Activated naive CD8-positive, alpha-beta T cell treated with anti-CD3 and anti-CD28 coated beads, Interleukin-2, amount 10 ng/mL, durations not matched to agents 7 days and 5 days (primary cell): ENCODE measurements around the gene ABLIM2. TPM values are rescaled to one million over a fixed set of nuclear protein-coding genes. Genes with fewer than 3 reads are reported as not detected.

Experiments used
- ATAC-seq: fragments of 150-1000 bp; cut with Tn5 transposase; one replicate; pipeline ENCODE4 v1.10.0; 2021; ENCODE audit warnings: low read depth, moderate library complexity
- POLR2A ChIA-PET: fragments of 350-600 bp; sonication (Branson Sonifier 250); formaldehyde crosslinking; loops from one replicate; lab custom pipeline; 2021; ENCODE audit warnings: antibody characterized with exemption; lab: Charles Lee
- DNase-seq: peaks from one replicate; pipeline ENCODE4 v3.0.0; 2021
- H3K27ac Mint-ChIP-seq: one replicate; pipeline ENCODE4 v1.8.0; 2022; ENCODE audit warnings: mild to moderate bottlenecking, mixed read lengths
- H3K27me3 Mint-ChIP-seq: one replicate; pipeline ENCODE4 v1.8.0; 2022; ENCODE audit warnings: mild to moderate bottlenecking, moderate library complexity, mixed read lengths
- H3K36me3 Mint-ChIP-seq: one replicate; pipeline ENCODE4 v1.8.0; 2021; ENCODE audit warnings: mild to moderate bottlenecking, mixed read lengths
- H3K4me1 Mint-ChIP-seq: one replicate; pipeline ENCODE4 v1.8.0; 2021; ENCODE audit warnings: mixed read lengths
- H3K4me3 Mint-ChIP-seq: one replicate; pipeline ENCODE4 v1.8.0; 2022; ENCODE audit warnings: mild to moderate bottlenecking, moderate library complexity, mixed read lengths
- H3K9me3 Mint-ChIP-seq: one replicate; pipeline ENCODE4 v1.8.0; 2021; ENCODE audit warnings: mixed read lengths
- total RNA-seq, 2 experiments: library from RNA; stranded (reverse); gene quantifications; one replicate each; pipeline ENCODE4 v1.2.3, GENCODE V29; 2021

ABLIM2 gene
- 1 to 10 TPM; 1.7 to 2.5 TPM for total RNA-seq

DNA sequence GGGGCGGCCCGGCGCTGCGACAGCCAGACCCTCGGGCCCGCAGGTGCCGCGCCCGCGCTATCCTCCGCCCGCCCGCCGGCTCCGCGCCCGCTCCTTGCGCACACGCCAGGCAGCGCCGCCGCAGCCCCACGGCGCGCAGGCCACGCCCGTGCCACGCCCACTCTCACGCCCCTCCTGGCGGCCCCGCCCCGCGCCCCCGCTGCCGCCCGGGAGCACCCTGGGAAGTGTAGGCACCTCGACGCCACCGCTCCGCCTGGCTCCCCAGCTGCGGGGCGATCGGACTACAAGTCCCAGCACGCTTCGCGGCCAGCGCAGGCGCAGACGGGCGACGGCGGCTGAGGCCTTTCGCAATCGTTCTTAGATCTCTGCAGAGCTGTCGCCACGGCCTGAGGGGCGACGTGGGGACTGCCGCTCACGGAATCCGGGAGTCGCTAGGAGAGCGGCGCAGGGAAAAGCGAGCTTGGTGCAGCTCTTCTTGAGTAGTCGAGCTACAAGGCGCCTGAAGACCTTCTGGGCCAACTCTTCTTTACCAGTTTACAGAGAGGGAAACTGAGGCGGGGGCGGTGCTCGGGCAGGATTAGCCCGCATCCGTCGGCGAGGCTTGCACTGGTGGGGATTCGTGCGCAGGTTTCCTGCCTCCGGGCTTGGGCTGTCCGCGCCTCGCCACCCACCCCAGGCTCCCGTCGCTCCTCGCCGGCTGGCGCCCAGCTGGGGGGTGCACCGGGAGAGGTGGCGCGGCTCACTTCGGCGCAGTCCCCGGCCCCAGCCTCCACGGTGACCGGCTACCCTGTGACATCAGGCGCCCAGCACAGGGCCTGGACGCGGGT, at the start of gene ABLIM2:
Gene ABLIM2 (minus strand): TSS at position 104 of the 827 bp plus-strand sequence. CDS start 124 bp downstream, outside the sequence.
- peak; percentile 100 for DNase-seq
- Mint-ChIP-seq H3K9me3 (no peaks in the 10 kb centered on the region), H3K27ac (peak within 1 kb of the TSS; percentile 76), H3K4me1 (peaks cover 6% of the 10 kb centered on the region), H3K4me3 (peak within 1 kb of the TSS; percentile 88), H3K36me3 (peaks cover 2% of the 10 kb centered on the region), H3K27me3 (peaks cover 17% of the 10 kb centered on the region)
- peak; percentile 98 for ATAC-seq
- POLR2A ChIA-PET = interaction anchor here (1.2 to 1.9 kb wide), 2 partner anchors 11 to 40 kb away, joined by 4 to 5 read pairs; partner anchors contain the start of gene SH3TC1

DNA sequence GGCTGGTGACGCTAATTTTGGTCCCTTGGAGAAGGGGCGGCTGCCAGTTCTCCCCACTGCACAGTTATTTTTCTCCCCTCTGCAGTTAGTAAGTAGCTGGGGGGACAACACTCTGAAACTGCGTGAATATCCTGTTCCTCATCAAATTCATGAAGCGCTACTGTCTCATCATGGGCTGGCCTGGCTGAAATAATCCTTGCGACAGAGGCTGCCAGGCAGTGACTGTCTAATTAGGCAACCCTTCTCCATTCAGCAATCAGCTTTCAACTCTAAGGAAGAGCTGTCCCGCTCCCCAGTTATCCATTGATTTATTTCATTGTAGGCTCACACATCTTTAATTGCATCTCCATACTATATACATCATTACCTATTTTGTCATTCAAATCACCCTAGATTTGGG, 48.7 kb upstream of the ABLIM2 start:
- Mint-ChIP-seq H3K27me3 (no peaks in the 10 kb centered on the region), H3K9me3 (no peaks in the 10 kb centered on the region), H3K36me3 (no peaks in the 10 kb centered on the region), H3K4me3 (no peak overlapping the region), H3K27ac (no peak overlapping the region), H3K4me1 (peaks cover 4% of the 10 kb centered on the region)
- DNase-seq (no peak), ATAC-seq (no peak)
- POLR2A ChIA-PET = no interaction called here

DNA sequence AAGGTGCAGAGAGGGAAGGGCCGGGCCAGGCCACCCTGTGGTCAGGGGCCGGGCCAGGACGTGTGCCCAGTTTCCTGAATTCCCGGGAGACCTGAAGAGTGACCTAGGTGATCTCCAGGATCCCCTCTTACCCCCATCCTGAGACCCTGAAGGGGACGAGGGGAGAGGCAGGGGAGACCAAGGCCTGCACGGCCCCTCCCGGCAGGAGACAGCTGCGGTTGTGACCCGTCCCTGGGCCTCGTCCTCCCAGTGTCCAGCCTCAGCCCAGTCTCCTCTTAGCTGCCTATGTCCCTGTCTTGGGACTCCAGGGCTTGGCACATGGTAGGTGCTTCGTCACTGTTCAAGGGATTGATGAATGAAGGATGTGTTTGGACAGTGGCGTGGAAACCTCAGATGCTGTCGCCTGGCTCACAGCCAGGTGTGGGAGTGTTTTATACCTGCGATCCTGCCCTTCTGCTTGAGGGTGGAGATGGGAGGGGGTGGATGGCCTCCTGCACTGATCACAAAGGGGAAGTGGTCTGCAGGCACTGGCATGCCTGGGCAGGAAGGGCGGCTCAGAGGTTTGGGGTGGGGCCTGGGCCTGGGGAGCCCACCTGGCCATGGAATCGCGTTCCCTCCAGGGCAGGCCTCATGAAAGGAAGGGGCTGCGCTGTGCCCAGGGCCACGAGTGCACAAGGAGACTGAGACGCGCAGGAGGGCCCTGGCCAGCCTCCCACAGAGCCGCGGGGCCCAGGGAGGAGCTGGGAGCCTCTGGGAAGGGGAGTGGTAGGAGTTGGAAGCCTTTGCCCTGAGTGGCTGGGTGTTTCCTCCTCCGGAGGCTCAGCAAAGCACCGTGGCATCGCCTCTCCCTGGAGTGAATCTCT, 47.4 kb upstream of the ABLIM2 start:
- no peak overlapping the region for H3K4me3 Mint-ChIP-seq
- H3K4me1 Mint-ChIP-seq = peaks cover 11% of the 10 kb centered on the region
- no peaks in the 10 kb centered on the region for H3K36me3 Mint-ChIP-seq
- no peaks in the 10 kb centered on the region for H3K9me3 Mint-ChIP-seq
- DNase-seq (no peak), ATAC-seq (no peak)
- POLR2A ChIA-PET = no interaction called here
- H3K27me3 Mint-ChIP-seq = no peaks in the 10 kb centered on the region
- H3K27ac Mint-ChIP-seq = no peak overlapping the region

DNA sequence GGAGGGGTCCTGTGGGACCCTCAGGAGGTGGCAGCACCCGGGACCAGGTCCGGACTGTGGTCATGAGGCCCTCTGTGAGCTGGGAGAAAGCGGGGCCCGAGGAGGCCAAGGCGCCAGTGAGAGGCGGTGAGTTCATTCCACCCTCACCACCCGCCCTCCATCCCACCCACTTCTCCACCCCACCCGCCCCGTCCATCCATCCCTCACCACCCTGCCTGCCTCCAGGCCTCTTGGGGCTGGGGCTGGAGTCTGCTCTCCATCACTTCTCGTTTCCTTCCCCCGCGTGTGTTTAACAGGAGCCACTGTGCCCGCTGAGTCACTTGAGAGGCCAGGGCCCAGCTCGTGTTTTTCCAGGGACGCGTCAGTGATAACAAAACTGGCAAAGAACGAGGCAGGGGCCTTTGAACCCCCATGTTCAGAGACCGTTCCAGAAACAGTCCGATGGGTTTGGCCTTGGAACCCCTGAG, 46.7 kb upstream of the ABLIM2 start:
- POLR2A ChIA-PET = no interaction called here
- no peaks in the 10 kb centered on the region for H3K9me3 Mint-ChIP-seq
- H3K36me3 Mint-ChIP-seq = no peaks in the 10 kb centered on the region
- H3K27ac Mint-ChIP-seq = no peak overlapping the region
- H3K27me3 Mint-ChIP-seq = no peaks in the 10 kb centered on the region
- peaks cover 13% of the 10 kb centered on the region for H3K4me1 Mint-ChIP-seq
- H3K4me3 Mint-ChIP-seq = no peak overlapping the region
- no peak for ATAC-seq
- no peak for DNase-seq

DNA sequence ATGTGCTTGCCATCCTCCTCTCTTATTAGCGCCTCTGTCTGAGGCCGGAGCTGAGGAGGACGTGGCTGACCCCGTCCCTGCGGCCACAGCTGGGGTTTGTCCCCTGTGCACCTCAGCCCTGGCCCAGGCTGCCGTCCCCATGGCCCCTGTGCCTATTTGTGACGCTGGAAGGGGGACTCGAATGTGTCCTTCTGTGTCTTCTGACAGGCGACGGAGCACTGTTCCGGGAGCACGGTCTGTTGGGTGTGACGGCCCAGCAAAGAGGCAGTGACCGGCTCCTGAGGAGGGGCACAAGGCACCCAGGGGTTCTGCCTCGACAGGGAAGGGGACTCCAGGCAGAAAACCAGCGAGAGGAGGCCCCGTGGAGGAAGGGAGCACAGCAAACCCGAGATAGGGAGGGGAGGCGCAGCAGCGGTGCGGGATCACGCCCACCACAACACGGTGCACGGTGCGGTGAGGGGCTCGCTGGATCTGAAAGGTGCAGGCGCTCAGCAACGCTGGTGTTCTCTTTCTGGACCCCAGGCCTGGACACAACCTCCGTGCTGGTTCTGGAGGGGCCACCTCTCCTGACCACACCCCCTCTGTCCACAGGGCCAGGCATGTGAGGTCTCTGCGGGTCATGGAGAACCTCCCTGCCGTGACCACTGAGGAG, 46.1 kb upstream of the ABLIM2 start:
- Mint-ChIP-seq H3K4me1 (peaks cover 14% of the 10 kb centered on the region), H3K4me3 (no peak overlapping the region), H3K27ac (no peak overlapping the region), H3K9me3 (no peaks in the 10 kb centered on the region), H3K36me3 (no peaks in the 10 kb centered on the region), H3K27me3 (no peaks in the 10 kb centered on the region)
- ATAC-seq (no peak), DNase-seq (no peak)
- POLR2A ChIA-PET = no interaction called here

DNA sequence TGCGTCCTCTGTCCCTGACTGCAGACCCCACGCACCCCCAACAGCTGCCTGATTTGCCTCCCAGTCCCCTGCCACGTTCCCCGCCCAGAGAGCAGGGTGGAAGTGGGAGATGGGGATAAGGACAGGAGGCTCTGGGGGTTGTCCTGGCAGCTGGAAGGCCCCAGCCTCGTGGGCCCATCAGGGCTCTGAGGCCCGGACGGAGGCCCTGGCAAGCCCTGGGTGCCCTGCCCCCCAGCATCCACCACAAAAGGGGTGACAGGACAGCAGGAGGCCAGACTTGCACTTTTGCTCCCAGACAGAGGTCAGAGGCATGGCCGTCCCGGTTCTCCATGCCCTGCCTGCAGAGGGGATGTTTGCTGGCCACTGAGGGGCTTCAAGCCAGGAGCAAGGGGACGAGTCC, 45.2 kb upstream of the ABLIM2 start:
- POLR2A ChIA-PET = no interaction called here
- ATAC-seq (no peak), DNase-seq (no peak)
- no peak overlapping the region for H3K4me3 Mint-ChIP-seq
- no peaks in the 10 kb centered on the region for H3K9me3 Mint-ChIP-seq
- no peaks in the 10 kb centered on the region for H3K36me3 Mint-ChIP-seq
- H3K4me1 Mint-ChIP-seq = peaks cover 17% of the 10 kb centered on the region
- no peak overlapping the region for H3K27ac Mint-ChIP-seq
- no peaks in the 10 kb centered on the region for H3K27me3 Mint-ChIP-seq

DNA sequence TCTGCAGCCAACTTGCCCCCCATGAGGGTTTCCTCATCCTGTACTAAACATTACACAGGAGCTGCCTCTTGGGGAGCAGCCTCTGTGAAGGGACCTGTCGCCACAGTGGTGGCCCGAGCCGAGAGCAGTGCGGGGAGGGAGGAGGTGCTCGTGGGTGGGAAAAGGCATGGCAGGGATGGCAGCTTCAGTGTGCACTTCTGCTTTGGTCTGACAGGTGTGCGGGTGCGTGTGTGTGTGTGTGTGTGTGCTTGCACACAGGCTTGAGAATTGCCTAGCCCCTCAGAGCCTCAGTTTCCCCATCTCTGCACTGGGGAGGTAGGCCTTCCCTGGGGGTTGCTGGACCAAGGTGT, 44.4 kb upstream of the ABLIM2 start:
- Mint-ChIP-seq H3K9me3 (no peaks in the 10 kb centered on the region), H3K27me3 (no peaks in the 10 kb centered on the region), H3K4me1 (peaks cover 23% of the 10 kb centered on the region), H3K27ac (no peak overlapping the region), H3K4me3 (no peak overlapping the region), H3K36me3 (no peaks in the 10 kb centered on the region)
- ATAC-seq (no peak), DNase-seq (no peak)
- POLR2A ChIA-PET = no interaction called here

DNA sequence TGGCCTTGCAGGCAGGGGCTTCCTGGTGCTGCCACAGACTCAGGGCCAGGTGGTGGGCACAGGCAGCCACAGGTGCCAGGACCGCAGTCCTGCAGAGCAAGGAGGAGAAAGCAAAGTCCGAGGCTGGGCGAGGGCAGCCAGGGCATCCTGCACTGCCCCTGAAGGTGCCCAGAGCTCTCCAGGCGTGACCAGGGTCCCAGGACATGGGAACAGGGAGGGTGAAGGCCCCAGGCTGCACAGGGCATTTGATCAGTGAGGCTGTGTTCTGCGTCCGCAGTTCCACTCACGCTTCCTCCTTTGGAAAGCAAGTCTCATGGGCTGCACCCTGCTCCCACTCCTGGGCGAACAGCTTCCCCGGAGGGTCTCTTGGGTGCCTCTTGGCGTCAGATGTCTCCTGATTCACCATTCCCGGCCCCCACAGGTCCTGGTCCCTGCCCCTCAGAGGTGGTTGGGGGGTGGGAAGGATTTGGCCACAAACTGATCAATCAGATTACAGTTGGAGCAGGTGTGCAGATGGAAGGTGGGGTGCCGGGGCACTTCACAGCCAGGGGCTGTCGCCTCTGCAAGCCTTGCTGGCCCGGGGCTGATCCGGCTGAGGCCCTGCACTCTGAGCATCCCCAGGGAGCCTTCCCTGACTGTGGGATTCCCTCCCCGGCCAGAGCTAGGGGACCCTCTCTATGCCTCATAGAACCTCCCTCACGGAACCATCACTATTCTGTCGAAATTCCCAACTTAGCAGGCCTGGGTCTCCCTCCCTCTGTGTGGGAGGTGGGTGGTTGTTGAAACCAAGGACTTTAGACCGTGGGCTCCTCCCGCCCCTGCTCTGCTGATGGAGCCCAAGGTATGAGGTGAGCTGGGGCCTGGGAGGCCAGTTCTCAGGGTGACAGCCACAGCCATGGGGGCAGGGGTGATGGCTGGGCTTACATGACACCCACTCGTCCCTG, 43.8 kb upstream of the ABLIM2 start:
- H3K27me3 Mint-ChIP-seq = no peaks in the 10 kb centered on the region
- H3K36me3 Mint-ChIP-seq = no peaks in the 10 kb centered on the region
- POLR2A ChIA-PET = interaction anchor here (0.6 to 1.0 kb wide), 2 partner anchors 19 to 22 kb away, joined by 3 to 4 read pairs; no protein-coding TSS in a partner anchor
- ATAC-seq (no peak), DNase-seq (no peak)
- no peak overlapping the region for H3K4me3 Mint-ChIP-seq
- H3K9me3 Mint-ChIP-seq = no peaks in the 10 kb centered on the region
- no peak overlapping the region for H3K27ac Mint-ChIP-seq
- peaks cover 23% of the 10 kb centered on the region for H3K4me1 Mint-ChIP-seq

DNA sequence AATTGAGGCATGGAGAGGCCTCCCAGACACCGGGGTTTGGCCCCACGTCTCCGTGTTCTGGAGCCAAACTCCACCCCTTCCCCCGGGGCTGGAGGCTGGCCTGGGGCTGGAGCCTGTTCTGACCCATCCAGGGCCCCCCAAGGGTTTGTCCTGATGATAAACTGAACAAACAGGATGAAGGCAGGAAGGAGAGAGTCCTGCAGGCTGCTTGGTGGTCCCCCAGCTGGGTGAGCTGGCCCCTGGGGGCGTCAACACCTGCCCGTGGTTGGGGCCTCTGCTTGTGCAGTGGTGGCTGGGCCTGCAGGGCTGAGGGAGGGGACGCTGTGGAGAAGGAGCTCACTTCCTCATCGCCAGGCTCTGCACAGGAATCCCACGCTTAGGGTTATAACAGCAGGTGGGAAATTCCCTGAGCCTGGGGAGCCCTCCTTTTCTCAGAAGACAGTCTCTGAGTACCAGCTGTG, 42.7 kb upstream of the ABLIM2 start:
- POLR2A ChIA-PET = interaction anchor here (1.0 kb wide), 1 partner anchor 20 kb away, joined by 4 read pairs; no protein-coding TSS in a partner anchor
- Mint-ChIP-seq H3K4me1 (peaks cover 23% of the 10 kb centered on the region), H3K27ac (peak overlapping the region; percentile 51)

DNA sequence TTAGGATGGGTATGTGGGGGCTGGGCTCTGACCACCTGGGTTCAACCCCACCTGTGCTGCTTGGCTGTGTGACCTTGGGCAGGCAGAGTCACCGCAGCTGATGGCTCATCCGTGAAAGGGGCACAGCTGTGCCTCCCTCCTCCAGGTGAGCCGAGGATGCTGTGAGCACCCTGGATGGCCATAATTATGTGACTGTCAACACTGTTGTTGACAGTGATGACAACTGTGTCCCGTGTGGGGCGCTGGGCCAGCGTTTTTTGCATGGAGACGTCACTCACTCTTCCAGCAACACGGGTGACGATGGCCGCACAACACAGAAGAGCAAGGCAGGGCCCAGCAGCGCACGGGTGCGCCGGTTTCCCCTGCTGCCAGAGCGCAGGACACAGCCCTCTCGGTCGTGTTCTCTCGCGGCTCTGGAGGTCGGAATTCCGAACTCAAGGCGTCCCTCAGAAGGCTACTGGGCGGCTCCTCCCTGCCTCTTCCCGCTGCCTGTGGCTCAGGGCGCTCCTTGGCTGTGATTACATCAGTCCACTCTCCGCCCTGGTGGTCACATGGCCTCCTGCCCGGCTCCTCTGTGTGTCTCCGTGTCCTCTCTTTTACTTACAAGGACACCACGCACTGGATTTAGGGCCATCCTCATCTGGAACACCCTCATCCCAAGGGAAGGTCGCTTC, 41.8 kb upstream of the ABLIM2 start:
- no peaks in the 10 kb centered on the region for H3K36me3 Mint-ChIP-seq
- POLR2A ChIA-PET = no interaction called here
- H3K27me3 Mint-ChIP-seq = no peaks in the 10 kb centered on the region
- no peaks in the 10 kb centered on the region for H3K9me3 Mint-ChIP-seq
- H3K4me3 Mint-ChIP-seq = peak overlapping the region; percentile 91
- DNase-seq (no peak), ATAC-seq (no peak)
- H3K27ac Mint-ChIP-seq = peak overlapping the region; percentile 93
- peaks cover 19% of the 10 kb centered on the region for H3K4me1 Mint-ChIP-seq

More for the DNA sequence above, 42.7 kb upstream of the ABLIM2 start:
- DNase-seq = peak; percentile 50
- Mint-ChIP-seq H3K4me3 (peak overlapping the region; percentile 54), H3K9me3 (no peaks in the 10 kb centered on the region), H3K27me3 (no peaks in the 10 kb centered on the region), H3K36me3 (no peaks in the 10 kb centered on the region)
- peak; percentile 31 for ATAC-seq

DNA sequence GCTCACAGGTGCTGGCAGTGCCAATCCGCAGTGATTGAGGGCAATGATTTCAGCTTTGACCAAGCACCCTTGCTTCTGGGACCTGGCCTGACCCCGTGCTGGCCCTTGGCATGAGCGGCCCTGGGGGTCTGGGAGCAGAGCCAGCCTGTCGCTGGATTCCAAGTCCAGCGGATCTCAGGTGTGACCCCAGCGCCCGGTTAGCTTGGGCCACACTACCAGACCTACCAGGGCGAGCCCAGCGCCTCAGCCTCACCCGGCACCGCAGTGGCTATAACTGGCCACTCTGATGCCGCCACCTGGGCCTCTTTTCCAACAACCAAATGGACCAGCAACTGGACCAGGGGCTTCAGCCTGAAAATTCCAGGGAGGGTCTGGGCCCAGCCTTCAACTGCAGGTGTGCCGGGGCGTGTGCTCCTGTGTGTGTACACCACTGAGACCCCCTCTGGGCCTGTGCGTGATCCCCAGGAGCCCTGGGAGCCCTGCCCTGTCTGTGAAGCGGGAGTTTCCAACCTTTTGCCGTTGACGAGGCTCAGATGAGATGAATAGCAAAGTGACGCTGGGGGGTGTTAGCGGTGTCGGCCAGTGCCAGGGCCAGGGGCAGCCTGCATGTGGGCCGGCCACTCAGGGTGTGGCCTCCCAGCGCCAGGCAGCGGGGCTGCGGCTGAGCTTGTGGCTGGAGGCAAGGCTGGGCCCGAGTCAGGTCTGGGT, 41.1 kb upstream of the ABLIM2 start:
- peak overlapping the region; percentile 93 for H3K27ac Mint-ChIP-seq
- peak overlapping the region; percentile 91 for H3K4me3 Mint-ChIP-seq
- no peaks in the 10 kb centered on the region for H3K9me3 Mint-ChIP-seq
- POLR2A ChIA-PET = interaction anchor here (1.1 to 1.8 kb wide), 4 partner anchors 23 to 236 kb away, joined by 3 to 4 read pairs (median 4); partner anchors contain the start of gene ABLIM2
- no peaks in the 10 kb centered on the region for H3K36me3 Mint-ChIP-seq
- H3K27me3 Mint-ChIP-seq = no peaks in the 10 kb centered on the region
- ATAC-seq (no peak), DNase-seq (no peak)
- H3K4me1 Mint-ChIP-seq = peaks cover 19% of the 10 kb centered on the region
